NCI-H2171 (cell line): ENCODE data around the gene ARSK.

Source experiments
- DNase-seq: peaks from one replicate; lab custom pipeline; 2025; lab: John Stamatoyannopoulos, UW

The ARSK gene

DNA sequence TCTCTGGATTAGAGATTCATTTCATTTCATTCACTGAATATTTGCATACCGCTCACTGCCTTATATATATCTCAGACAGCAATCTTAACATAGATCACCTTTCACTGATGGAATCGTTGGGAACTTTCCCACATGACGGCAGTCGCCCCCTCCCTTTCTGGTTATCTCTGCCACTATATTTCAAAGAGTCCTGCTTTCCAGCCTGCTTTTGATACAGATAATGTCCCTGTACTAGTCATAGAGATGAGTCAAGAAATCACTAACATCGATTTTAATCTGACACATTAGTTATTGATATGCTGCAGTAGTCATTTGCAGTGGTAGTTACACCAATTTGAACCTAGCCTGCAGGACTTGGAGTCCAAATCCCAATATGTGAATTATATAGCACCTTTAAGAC, 8.5 kb downstream of the ARSK start:
- no peak for DNase-seq

DNA sequence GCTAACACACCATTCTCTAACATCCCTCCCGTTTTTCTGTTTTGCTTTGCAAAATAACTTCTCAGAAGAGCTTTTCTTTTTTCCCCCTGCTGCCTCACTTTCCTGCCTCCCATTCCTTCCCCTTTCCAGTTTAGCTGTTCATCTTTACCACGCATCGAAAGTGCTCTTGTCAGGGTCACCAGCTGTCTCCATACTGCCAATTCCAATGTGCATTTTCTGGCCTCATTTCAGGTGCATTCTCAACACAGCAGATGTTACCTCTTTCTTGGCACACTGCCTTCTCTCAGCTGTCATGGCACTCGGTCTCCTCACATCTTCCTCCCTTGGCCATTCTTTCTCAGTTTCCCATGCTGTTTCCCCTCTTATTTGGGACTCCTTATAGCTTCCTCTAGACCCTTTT, 9.5 kb downstream of the ARSK start:
- DNase-seq: peak; percentile 74

DNA sequence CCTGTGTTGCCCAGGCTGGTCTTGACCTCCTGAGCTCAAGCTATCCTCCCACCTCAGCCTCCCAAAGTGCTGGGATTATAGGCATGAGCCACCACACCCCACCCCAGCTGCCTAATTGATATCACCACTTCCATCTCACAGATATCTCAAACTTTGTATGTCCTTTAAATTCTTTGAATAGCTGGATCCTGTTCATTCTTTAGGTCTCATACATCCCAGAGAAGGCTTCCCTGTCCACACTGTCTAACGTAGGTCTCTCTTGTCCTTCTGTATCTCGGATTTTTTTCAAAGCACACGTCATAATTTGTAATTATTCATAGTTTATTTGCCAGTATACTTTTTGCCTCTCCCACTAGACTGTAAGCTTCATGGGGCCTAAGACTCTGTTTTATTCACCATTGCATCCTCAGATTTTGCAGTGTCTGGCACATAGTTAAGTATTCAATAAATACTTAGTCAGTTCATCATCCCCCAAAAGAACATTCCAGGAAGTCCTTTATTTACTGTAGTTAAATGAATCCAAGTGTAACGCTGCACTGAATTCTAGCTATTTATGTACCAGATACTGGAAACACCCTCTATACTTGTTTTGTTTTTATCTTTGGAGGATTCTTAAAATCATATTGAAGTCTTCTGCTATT, 10.5 kb downstream of the ARSK start:
- no peak for DNase-seq

DNA sequence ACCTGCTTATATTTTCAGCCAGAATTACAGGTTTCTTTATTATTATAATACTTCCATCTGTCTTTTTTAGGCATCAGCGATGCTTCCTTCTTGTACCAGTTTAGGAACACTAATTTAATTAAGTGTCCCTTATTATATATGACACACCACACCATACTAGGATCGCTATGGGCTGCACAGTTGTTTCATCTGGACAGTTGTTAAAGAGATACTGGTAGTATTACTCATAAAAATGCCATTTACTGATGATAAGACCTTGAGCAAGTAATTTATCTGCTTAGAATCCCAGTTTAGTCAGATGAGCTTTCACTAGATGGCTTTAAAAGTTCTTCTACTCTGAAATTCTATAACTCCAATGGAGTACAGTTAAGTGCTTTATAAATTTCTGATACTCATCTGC, 17.1 kb downstream of the ARSK start:
- no peak for DNase-seq

DNA sequence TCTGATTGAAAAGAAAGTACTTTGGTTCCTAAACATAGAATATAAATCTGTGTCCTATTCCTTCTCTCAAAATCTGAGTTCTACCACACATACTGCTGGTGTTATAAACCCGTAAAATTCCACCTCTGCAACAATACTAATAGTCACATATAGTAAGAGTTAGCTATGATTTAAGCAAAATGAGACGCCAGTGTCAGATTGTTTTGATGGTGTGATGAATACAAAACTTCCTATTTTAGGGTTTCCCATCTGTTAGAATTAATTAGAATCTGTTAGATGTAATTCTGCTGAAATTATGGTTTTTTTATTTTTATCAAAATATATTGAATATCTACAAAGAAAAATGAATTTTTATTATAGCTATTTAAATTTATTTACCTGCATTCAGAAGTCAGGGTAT, 26.7 kb downstream of the ARSK start:
- DNase-seq: no peak

DNA sequence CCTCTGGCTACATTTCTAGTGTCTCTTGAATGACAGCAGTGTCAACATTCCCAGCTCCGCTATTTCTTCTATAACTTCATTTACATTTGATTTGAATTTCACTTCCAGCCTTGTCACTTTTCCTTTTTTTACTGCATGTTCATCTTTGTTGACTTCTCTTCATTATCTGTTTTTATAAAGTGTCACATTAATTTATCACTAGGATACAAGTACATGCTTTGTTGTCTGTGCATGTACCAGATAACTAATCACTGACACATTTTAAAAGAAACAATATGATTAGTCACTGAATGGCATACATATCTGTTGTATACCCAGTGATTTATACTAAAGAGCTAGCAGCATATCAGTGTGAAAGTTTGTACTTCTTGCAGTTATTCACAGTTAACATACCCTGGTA, 29.1 kb downstream of the ARSK start:
- no peak for DNase-seq

DNA sequence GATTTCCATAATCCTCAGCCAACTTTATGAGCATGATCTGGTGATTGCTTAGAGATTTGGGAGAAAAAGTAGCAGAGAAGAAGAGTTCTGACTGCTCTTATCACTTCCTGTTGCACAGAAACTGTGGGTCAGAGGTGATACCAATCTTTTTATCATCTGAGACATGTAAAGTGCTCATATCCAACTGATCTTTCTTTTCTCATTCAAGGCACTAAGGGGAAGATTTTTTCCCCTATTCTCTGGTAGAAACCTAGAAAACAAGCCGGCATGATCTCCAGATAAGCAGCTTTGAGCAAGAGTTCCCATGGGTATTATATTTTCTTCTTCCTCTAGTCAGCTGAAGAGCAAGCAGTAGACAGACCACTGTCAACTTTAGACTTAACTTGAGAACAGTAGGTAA, 36.0 kb downstream of the ARSK start:
- no peak for DNase-seq

DNA sequence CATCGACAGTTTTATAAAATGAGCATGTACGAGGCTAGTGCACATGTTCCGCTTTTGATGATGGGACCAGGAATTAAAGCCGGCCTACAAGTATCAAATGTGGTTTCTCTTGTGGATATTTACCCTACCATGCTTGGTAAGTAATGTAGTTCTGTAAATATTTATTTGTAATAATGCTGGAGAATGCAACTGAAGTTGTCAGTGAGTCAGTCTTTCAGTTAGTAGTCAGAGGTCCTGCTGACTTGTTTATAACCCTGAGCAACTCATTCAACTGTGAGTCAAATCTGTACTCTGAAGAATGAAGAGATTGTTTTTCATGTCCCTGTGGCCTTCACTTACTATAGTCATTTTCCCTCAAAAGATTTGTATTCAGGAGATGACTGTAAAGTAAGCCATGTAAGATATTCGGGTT, 36.6 kb downstream of the ARSK start:
- DNase-seq: no peak

DNA sequence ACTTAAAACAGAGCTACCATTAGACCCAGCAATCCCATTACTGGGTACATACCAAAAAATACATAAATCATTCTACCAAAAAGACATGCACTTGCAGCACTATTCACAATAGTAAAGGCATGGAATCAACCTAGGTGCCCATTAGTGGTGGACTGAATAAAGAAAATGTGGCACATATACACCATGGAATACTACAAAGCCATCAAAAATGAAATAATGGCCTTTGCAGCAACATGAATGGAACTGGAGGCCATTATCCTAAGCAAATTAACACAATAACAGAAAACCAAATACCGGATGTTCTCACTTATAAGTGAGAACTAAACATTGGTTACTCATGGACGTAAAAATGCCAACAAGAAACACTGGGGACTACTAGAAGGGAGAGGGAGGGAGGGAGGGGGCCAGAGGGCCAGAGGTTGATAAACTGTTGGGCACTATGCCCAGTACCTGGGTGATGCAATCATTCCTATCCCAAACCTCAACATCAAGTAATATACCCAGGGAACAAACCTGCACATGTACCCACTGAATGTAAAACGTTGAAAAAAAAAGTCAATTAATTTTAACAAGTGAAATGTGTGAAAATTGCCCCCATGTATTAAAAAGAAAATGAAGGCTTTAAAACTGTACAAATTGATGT, 40.5 kb downstream of the ARSK start:
- no peak for DNase-seq

DNA sequence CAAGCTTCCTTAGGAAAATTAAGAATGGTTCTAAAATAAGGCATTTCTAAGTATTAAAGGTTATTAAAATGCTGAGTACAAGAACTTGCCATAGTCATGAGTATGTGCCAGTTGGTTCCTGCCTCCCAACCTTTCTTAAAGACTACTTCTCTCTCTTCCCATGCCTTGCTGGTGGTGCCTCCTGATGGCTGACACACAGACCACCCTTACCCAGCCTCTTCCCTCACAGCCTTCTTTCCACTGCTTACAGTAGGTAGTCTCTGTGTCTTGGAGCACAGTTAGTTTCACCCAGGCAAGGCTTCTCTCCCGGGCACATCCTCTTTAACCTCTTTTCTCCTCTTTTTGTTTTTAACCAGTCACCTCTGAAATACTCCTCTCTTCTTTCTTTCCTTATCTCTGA, 44.4 kb downstream of the ARSK start:
- DNase-seq: no peak

DNA sequence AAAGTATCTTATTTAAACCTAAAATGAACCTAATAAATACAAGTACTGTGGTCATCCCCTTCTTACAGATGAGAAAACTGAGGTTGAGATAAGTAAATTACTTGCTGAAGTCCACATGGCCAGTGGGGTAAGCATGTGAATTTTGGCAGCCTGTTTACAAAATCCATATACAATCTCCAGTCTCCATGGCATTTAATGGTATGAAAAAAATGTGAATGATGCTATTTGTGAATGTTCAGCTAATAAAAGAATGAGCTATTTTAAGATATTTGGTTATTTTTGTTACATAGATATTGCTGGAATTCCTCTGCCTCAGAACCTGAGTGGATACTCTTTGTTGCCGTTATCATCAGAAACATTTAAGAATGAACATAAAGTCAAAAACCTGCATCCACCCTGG, 45.7 kb downstream of the ARSK start:
- DNase-seq: no peak

DNA sequence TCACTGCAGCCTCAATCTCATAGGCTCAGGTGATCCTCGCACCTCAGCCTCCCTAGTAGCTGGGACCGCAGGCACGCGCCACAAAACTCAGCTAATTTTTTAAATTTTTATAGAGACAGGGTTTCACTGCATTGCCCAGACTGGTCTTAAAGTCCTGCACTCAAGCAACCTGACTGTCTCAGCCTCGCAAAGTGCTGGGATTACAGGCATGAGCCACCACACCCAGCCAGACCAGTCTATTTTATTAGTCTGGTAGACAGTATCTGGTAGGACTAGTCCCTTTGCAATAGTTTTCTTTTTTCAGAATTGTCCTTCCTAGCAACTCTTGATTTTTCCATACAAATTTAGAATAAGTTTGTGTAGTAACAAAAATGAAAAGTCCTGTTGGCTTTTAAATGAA, 50.9 kb downstream of the ARSK start:
- no peak for DNase-seq

DNA sequence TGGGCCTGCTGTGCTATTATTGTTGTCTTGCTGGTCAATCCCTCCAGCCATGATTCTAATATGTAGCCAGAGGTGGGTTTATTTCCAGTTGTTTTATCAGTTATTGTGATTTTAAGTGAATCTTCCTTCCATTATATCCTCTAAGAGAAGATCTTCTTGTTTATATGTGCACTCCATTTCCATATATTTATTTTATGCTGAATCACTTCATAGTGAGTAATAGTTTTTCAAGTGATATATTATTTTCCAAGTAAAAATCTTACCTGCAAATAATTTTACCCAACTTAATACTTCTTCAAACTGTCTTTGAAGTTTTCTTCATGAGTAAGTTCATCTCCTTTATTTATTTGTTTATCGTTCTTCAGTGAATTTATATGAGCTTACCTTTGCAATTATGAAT, 51.5 kb downstream of the ARSK start:
- no peak for DNase-seq

DNA sequence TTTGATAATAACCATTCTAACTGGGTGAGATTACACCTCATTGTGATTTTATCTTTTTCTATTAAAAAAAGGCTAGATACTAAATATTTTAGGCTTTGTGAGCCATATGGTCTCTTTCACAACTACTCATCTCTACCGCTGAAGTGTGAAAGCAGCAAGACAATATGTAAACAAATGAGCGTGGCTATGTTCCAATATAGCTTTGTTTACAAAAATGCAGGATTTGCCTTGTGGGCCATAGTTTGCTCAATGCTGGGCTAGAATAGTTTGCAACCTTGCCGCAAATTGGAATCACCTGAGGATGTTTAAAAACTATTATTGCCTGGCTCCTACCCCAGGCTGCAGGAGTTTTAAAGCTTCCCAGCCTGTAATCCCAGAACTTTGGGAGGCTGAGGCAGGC, 54.8 kb downstream of the ARSK start:
- DNase-seq: no peak

DNA sequence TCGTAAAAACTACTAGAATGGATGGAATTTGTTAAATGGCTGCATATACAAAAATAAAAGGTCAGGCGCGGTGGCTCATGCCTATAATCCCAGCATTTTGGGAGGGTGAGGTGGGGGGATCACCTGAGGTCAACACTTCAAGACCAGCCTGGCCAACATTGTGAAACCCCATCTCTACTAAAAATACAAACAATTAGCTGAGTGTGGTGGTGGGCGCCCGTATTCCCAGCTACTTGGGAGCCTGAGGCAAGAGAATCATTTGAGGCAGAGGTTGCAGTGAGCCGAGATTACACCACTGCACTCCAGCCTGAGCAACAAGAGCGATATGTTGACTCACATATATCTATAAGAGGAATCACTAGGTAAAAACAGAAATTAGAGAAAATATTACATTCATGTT, 55.6 kb downstream of the ARSK start:
- no peak for DNase-seq

DNA sequence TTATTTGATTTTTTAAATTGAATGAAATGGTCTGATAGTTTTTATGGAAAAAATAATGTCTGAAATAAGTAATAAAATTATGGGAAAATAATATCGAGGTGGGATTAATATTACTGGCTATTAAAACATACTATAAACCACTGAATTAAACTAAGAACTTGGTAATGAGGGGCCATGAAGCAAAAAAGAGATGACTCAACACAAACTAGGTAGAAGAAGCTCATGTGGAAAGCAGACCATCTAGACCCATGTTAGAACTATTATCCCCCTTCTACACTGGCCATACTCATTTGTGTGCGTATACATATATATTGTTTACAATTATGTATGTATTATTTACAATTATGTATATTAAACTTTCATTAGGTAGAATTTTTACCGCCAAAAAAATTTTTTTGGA, 56.5 kb downstream of the ARSK start:
- DNase-seq: no peak

DNA sequence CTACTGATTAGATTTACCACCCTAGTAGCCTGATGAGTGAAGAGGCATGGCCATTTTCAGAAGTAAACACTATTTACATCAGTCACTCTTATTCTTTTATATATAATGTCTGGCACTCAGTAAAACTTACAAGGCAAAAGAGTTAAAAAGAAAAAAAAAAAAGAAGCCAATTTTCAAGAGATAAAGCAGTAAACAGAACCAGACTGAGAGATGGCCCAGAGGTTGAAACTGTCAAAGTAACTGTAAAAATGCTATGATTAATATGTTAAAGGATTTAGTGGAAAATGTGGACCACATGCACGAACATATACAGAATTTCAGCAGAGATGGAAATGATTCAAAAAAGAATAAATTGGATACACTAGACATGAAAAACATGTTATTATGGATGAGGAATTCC, 58.6 kb downstream of the ARSK start:
- DNase-seq: no peak

DNA sequence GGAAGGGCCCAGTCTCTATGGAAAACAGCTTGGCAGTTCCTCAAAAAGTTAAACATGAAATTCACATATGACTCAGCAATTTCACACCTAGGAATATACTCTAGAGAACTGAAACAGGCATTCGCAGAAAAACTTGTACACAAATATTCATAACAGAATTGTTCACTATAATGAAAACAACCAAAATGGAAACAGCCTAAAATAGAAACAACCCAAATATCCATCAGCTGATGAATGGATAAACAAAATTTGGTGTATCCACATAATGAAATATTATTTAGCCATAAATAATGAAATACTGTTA, 60.2 kb downstream of the ARSK start:
- DNase-seq: no peak

DNA sequence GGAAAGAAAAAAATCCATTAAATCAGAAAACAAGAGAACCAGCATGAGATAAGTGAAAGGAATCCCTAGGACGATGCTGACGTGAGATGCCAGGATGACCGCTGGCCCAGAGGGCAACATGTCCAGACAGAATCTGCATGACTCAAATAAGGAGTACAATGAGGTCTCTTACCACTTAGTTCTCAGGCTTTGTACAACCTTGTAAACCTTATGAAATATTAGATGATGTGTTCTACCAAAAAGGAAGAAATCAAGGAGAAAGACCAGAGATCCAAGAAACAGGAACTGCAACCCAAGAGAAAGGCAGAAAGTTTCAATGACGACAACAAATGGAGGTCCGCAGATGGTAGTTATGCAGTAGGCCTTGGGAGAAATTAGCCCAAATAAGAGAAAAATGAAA, 62.2 kb downstream of the ARSK start:
- no peak for DNase-seq

DNA sequence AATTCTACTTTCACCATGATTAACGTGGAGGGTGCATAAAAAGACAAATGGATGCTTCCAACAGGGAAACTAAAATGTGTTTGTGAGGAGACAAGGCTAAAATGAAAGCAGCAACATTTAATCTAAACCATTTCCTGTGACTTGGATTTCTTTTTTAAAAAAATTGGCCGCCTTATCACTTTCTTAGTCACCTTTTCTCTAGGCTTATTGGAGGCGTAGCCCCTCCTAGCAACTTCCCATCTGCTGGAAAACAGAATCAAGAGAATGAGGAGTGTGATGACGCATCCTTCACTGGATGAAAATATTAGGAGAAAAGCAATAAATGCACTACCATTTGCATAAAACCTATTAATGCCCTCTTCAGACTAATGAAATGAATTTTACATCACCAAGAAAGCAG, 64.2 kb downstream of the ARSK start:
- no peak for DNase-seq

DNA sequence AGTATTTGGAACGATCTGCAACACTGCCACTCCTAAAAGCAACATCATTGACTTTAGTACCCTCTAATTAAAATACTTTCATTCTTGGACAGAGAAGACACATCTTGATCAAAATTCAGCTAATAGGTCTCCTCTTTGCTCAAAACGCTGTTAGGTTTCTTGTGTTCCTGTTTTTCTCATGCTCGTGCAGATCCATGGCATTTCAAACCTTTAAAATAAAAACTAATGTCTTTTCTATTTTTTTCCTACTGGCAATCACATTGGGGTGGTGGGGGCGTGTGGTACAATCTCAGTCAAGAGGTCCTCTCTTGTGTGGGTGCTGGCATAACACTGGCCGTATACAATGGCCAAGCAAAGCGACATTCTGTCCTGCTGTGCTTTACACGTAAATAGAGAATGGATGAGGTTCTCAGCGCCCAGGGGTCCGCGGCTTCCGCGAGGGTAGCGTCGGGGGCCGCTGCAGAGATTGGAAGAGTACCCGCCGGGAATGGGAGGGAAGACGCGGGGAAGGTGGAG, 64.7 kb downstream of the ARSK start:
- DNase-seq: no peak

DNA sequence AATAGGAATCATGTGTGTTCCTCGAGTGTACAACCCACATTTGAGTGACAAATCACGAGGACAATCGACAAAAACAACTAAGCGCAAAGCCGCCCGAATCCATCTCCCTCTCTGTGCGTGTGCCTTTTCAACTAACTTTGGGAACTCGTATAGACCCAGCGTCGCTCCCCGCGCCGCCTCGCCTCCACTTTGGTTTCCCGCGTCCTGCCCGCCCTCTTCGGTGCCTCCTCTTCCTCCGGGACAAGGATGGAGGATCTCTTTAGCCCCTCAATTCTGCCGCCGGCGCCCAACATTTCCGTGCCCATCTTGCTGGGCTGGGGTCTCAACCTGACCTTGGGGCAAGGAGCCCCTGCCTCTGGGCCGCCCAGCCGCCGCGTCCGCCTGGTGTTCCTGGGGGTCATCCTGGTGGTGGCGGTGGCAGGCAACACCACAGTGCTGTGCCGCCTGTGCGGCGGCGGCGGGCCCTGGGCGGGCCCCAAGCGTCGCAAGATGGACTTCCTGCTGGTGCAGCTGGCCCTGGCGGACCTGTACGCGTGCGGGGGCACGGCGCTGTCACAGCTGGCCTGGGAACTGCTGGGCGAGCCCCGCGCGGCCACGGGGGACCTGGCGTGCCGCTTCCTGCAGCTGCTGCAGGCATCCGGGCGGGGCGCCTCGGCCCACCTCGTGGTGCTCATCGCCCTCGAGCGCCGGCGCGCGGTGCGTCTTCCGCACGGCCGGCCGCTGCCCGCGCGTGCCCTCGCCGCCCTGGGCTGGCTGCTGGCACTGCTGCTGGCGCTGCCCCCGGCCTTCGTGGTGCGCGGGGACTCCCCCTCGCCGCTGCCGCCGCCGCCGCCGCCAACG, 65.3 kb downstream of the ARSK start, which contains the start of gene GPR150:
TSS of gene GPR150 (plus strand) at position 58 of the 840 bp plus-strand sequence. CDS start at position 247, 189 bp downstream.
- peak; percentile 19 for DNase-seq
